ENCODE data around the gene N4BP2.

N4BP2 gene

DNA sequence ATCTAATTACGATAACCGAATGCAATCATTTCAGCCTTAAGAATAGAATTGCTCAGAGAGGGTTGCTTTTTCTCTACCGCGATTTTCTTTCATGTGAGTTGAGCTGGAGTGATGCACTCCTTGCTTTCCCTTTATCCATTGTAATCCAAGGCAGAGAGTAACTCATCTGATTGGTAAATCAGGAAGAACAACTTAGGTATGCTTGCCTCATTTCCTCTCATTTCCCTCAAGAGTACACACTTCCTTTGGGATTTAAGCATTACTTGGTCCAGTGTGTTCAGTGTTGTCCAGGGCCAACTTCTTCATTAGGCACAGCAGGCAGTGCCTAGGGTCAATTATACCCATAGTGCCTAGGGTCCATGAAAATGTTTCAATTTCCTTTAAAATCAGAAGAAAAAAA is 15.7 kb upstream of the N4BP2 start:
- TF ChIP-seq ZFX (IDR thresholded peaks at IDR 0.05) (no peak), CTCF (conservative IDR thresholded peaks at IDR 0.05) (no peak)
- H3K27ac ChIP-seq, result no peak overlapping the region

DNA sequence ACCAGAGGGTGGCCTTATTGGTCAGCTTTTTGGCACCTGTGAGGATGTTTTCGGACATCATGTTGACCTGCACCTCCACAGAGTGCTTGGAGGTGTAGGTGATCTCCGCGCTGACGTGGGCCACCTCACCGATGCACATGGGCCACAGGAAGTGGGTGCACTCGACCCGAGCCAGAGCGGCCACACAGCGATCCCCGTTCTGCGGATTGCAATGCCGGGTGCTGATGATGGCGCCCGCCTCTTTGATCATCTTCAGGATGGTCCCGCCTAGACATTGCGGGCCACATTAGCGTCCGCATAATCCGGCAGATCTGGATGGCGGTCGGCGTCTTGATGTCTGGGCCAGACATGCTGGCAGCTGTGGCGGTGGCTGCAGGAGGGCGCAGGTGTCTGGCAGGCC is 12.9 kb upstream of the N4BP2 start:
- TF ChIP-seq ZFX (IDR thresholded peaks at IDR 0.05) (no peak), CTCF (conservative IDR thresholded peaks at IDR 0.05) (no peak)
- no peak overlapping the region for H3K27ac ChIP-seq

- H3K27ac ChIP-seq, result peak overlapping the region; percentile 16; the same call in 1 of the 2 replicates
- no peak for TF ChIP-seq CTCF (conservative IDR thresholded peaks at IDR 0.05)
- no peak for TF ChIP-seq ZFX (IDR thresholded peaks at IDR 0.05)
These were observed 10.2 kb upstream of the N4BP2 start for GRCh38 chr4:40046311-40046980.

GRCh38 chr4:40053161-40053560 is 3.5 kb upstream of the N4BP2 start:
- H3K27ac ChIP-seq, result no peak overlapping the region
- TF ChIP-seq CTCF (conservative IDR thresholded peaks at IDR 0.05) (no peak), ZFX (IDR thresholded peaks at IDR 0.05) (no peak)

DNA sequence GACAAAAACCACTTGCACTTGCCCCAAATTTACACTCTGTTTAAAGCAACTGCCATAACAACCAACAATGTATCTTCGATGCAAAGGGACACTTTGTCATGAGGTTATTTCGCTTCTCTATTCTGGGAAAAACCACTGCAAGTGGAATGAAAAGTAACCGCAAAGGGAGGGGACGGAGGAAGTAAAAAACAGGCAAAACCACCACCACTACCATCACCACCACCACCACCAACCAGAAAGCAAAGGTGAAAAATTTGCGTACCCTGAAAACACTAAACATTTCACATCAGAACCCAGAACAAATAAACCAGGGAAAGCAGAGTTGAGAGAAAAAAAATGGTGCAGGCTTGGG is 1.2 kb upstream of the N4BP2 start:
- TF ChIP-seq ZFX (IDR thresholded peaks at IDR 0.05) (no peak), CTCF (conservative IDR thresholded peaks at IDR 0.05) (no peak)

DNA sequence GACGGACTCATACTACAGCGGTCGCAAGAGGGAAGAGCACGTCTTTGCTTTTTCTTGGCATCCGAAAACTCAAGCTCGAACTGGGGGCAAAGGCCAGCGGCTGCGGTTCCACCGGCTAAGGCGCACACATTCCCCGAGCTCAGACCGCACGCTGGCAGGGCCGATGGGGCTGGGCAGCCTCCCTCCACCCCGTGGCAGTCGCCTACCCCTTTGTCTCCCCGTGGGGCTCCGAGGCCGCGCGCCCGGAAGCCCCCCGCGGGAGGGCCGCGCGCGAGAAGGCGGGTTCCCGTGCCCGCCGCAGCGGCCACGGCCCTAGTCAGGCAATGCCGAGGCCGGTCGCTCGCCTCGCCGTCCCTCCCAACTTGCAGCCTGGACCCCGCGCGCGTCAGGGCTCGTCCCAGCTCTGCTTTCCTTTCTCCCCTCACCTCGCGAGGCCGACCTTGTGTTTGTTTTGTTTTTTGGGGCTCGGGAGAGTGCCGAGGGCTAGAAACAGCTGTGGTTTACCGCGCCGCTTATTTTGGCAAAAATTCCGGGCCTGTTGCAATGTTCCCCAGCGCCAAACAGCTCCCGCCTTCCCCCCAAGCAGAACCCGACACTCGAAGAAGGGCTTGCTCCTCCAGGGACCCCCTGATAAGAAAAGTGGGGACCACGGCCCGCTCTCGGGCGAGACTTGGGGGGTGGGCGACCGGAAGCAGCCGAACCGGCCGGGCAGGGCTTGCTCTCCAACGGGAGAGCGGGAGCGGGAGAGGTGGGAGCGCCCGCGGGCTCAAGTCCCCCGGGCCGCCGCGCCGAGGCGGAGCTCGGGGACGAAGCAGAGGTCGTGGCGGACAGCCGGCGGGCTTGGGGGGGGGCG is 561 bp upstream of the N4BP2 start:
- TF ChIP-seq CTCF (conservative IDR thresholded peaks at IDR 0.05) (no peak), ZFX (IDR thresholded peaks at IDR 0.05) (peak; percentile 35; the same call in 1 of the 2 replicates)
- H3K27ac ChIP-seq, result peak overlapping the region; percentile 99

More for the DNA sequence above, 1.2 kb upstream of the N4BP2 start:
- peak overlapping the region; percentile 99 for H3K27ac ChIP-seq

GRCh38 chr4:40057586-40058091 is 989 bp downstream of the N4BP2 start:
- H3K27ac ChIP-seq, result peak overlapping the region; percentile 99
- TF ChIP-seq ZFX (IDR thresholded peaks at IDR 0.05) (no peak), CTCF (conservative IDR thresholded peaks at IDR 0.05) (no peak)

Measured in C4-2B (cell line).